ENCODE data around the gene OR7A17. TPM values are rescaled to one million over a fixed set of nuclear protein-coding genes. Genes with fewer than 3 reads are reported as not detected.

Gene OR7A17
- polyA plus RNA-seq, 1 of the 3 experiments (the other 2 are of a cell fraction): not detected

- TF ChIP-seq PBX3 (IDR thresholded peaks at IDR 0.05) (no peak), JUND (IDR thresholded peaks at IDR 0.05) (no peak), IRF3 (IDR thresholded peaks at IDR 0.05; ENCODE audit: low read depth, low read length) (no peak)
Observed at GRCh38 chr19:14843578-14843977, 42.4 kb downstream of the OR7A17 start (continued).

GRCh38 chr19:14843169-14843568, 42.8 kb downstream of the OR7A17 start:
- no peaks in the 10 kb centered on the region for H3K4me1 ChIP-seq (ENCODE audit: control insufficient read depth in 1 of 2, insufficient read depth in 2 of 2, low read depth in 1 of 2, low read length in 1 of 2)
- WGBS (ENCODE audit: low lambda C conversion rate): 0% methylated on average over 2 of the region's 2 CpGs
- TF ChIP-seq ZBTB33 (IDR thresholded peaks at IDR 0.05; ENCODE audit: borderline replicate concordance, low read depth): no peak
- TF ChIP-seq CTCF (IDR thresholded peaks at IDR 0.05): no peak
- no peak overlapping the region for H3K27ac ChIP-seq (ENCODE audit: low read depth in 2 of 2, low read length in 1 of 2)
- DNase-seq: no peak
- no peak overlapping the region for H3K4me2 ChIP-seq
- H3K9me3 ChIP-seq: no peaks in the 10 kb centered on the region
- H2AFZ ChIP-seq (ENCODE audit: low read depth): no peak overlapping the region
- ChIA-PET POLR2A (no interaction called here), CTCF (no interaction called here)
- no peaks in the 10 kb centered on the region for H3K79me2 ChIP-seq (ENCODE audit: insufficient read depth)
- no peak overlapping the region for H3K9ac ChIP-seq
- no peaks in the 10 kb centered on the region; the same call in 1 of the 2 replicates for H3K27me3 ChIP-seq (ENCODE audit: insufficient read depth)
- no peaks in the 10 kb centered on the region for H4K20me1 ChIP-seq (ENCODE audit: insufficient read depth)
- H3K9me2 ChIP-seq: no peaks in the 10 kb centered on the region
- no peak overlapping the region for H3K4me3 ChIP-seq (ENCODE audit: low read depth in 2 of 2, low read length in 1 of 2)
- H3F3A ChIP-seq (replicated peaks; ENCODE audit: insufficient read depth): no peaks in the 10 kb centered on the region
- H3K36me3 ChIP-seq (replicated peaks in 1 of 2; ENCODE audit: control insufficient read depth in 1 of 2, insufficient read depth in 2 of 2, low read length in 1 of 2): no peaks in the 10 kb centered on the region

GRCh38 chr19:14840206-14840605, 45.7 kb downstream of the OR7A17 start:
- no peaks in the 10 kb centered on the region for H3K9me2 ChIP-seq
- CTCF ChIA-PET: no interaction called here
- H3K9ac ChIP-seq: no peak overlapping the region
- POLR2A ChIA-PET: no interaction called here
- H2AFZ ChIP-seq (ENCODE audit: low read depth): no peak overlapping the region
- 0% methylated on average over 1 of the region's 1 CpG for WGBS (ENCODE audit: low lambda C conversion rate)
- H3K27me3 ChIP-seq (ENCODE audit: insufficient read depth): peaks cover 9% of the 10 kb centered on the region; the same call in 1 of the 2 replicates
- no peaks in the 10 kb centered on the region for H3K9me3 ChIP-seq
- no peak overlapping the region for H3K4me3 ChIP-seq (ENCODE audit: low read depth in 2 of 2, low read length in 1 of 2)
- H3K4me1 ChIP-seq (ENCODE audit: control insufficient read depth in 1 of 2, insufficient read depth in 2 of 2, low read depth in 1 of 2, low read length in 1 of 2): no peaks in the 10 kb centered on the region
- H3K27ac ChIP-seq (ENCODE audit: low read depth in 2 of 2, low read length in 1 of 2): no peak overlapping the region
- no peak overlapping the region for H3K4me2 ChIP-seq
- no peak for DNase-seq
- H3F3A ChIP-seq (replicated peaks; ENCODE audit: insufficient read depth): no peaks in the 10 kb centered on the region
- H3K79me2 ChIP-seq (ENCODE audit: insufficient read depth): no peaks in the 10 kb centered on the region
- no peaks in the 10 kb centered on the region for H4K20me1 ChIP-seq (ENCODE audit: insufficient read depth)
- no peaks in the 10 kb centered on the region for H3K36me3 ChIP-seq (replicated peaks in 1 of 2; ENCODE audit: control insufficient read depth in 1 of 2, insufficient read depth in 2 of 2, low read length in 1 of 2)
- no peak for TF ChIP-seq MXI1 (IDR thresholded peaks at IDR 0.05; ENCODE audit: low read depth, low read length)
- TF ChIP-seq YY1 (IDR thresholded peaks at IDR 0.05; ENCODE audit: low read depth): no peak
- no peak for TF ChIP-seq GABPA (IDR thresholded peaks at IDR 0.05; ENCODE audit: low read depth)
- no peak for TF ChIP-seq EP300 (IDR thresholded peaks at IDR 0.05; ENCODE audit: borderline replicate concordance in 1 of 2, low read depth in 1 of 2, low read length in 1 of 2)
- no peak for TF ChIP-seq GATA2 (CRISPR knock-in tag; IDR thresholded peaks at IDR 0.05)
- TF ChIP-seq NRF1 (IDR thresholded peaks at IDR 0.05; ENCODE audit: low read depth, low read length): no peak
- TF ChIP-seq MEF2A (IDR thresholded peaks at IDR 0.05; ENCODE audit: borderline replicate concordance, low read depth): no peak
- TF ChIP-seq USF2 (IDR thresholded peaks at IDR 0.05; ENCODE audit: borderline replicate concordance, low read depth, low read length): no peak
- TF ChIP-seq TAF1 (IDR thresholded peaks at IDR 0.05; ENCODE audit: borderline replicate concordance, low read depth, low read length): no peak
- TF ChIP-seq REST (IDR thresholded peaks at IDR 0.05; ENCODE audit: low read depth, low read length): no peak

Data from SK-N-SH (cell line).